GM12878 (cell line): ENCODE results near the gene SFXN5. TPM values are rescaled to one million over a fixed set of nuclear protein-coding genes. Genes with fewer than 3 reads are reported as not detected.

ENCODE experiments used
- ATAC-seq: fragments of 200-7000 bp; cut with Tn5 transposase; 3 replicates; pipeline ENCODE4 v1.9.1; 2020; ENCODE audit warnings: mild to moderate bottlenecking, moderate library complexity
- BruUV-seq: library from RNA; stranded (reverse); fragments of 400-500 nt; replicated peaks from 2 replicates; lab custom pipeline; 2021; lab: Mats Ljungman, UMichigan
- CTCF ChIA-PET: fragments of 300-600 bp; sonication (Branson Sonifier 250); formaldehyde crosslinking; extraction: SDS; loops from one replicate; lab custom pipeline; 2021; ENCODE audit warnings: inconsistent platforms; lab: Yijun Ruan, JAX
- POLR2A ChIA-PET: fragments of 350-600 bp; formaldehyde crosslinking; extraction: SDS; loops from one replicate; lab custom pipeline; 2021; ENCODE audit warnings: inconsistent platforms; lab: Charles Lee
- RAD21 ChIA-PET: fragments of 300-600 bp; sonication (Branson Sonifier 250); formaldehyde crosslinking; loops from one replicate; lab custom pipeline; 2023; ENCODE audit warnings: antibody characterized with exemption; ENCODE audit not compliant: unreplicated experiment; lab: Charles Lee
- SMC1A ChIA-PET: fragments of 300-600 bp; sonication (Branson Sonifier 250); formaldehyde crosslinking; loops from one replicate; lab custom pipeline; 2023; ENCODE audit not compliant: unreplicated experiment, uncharacterized antibody; lab: Charles Lee
- DNase-seq: peaks from one replicate; pipeline ENCODE4 v3.0.0-alpha.2; 2011; ENCODE audit warnings: low read depth, low spot score
- FAIRE-seq: peaks from 3 replicates; lab custom pipeline; 2011; peaks lifted over from hg19 to GRCh38; lab: Jason Lieb, UNC
- H2AFZ ChIP-seq: 2 replicates; pipeline ENCODE4 v1.6.0; 2011; ENCODE audit warnings: low read depth, low read length, control low read depth; ENCODE audit not compliant: control insufficient read depth
- H3K27ac ChIP-seq: 2 replicates; pipeline ENCODE4 v1.5.1; 2011; ENCODE audit warnings: control low read depth; ENCODE audit not compliant: control insufficient read depth, insufficient read depth
- H3K27me3 ChIP-seq, 2 experiments: replicated peaks in 1 of 2; 2 replicates each; pipeline versions ENCODE4 v1.6.0 to v1.6.1; 2011; ENCODE audit warnings: low read length in 1 of 2; ENCODE audit not compliant: control insufficient read depth in 2 of 2, insufficient read depth in 2 of 2
- H3K36me3 ChIP-seq, 2 experiments: 2 replicates each; pipeline ENCODE4 v1.5.1; 2011; ENCODE audit warnings: low read length in 1 of 2; ENCODE audit not compliant: control insufficient read depth in 2 of 2, insufficient read depth in 2 of 2
- H3K4me1 ChIP-seq: 2 replicates; pipeline ENCODE4 v1.6.1; 2011; ENCODE audit warnings: mild to moderate bottlenecking, low read length, moderate library complexity, mixed read lengths; ENCODE audit not compliant: control insufficient read depth, insufficient read depth
- H3K4me2 ChIP-seq: 2 replicates; pipeline ENCODE4 v1.6.0; 2011; ENCODE audit warnings: control low read depth; ENCODE audit not compliant: control insufficient read depth, insufficient read depth
- H3K4me3 ChIP-seq: fragments of 200-600 bp; sonication (generic); 2 replicates; pipeline ENCODE4 v1.5.1; 2016
- H3K79me2 ChIP-seq: 2 replicates; pipeline ENCODE4 v1.6.0; 2011; ENCODE audit warnings: low read length; ENCODE audit not compliant: control insufficient read depth, insufficient read depth
- H3K9ac ChIP-seq: 2 replicates; pipeline ENCODE4 v1.8.0; 2011; ENCODE audit warnings: low read length, control low read depth, mixed read lengths; ENCODE audit not compliant: control insufficient read depth, insufficient read depth
- H3K9me3 ChIP-seq: replicated peaks from 3 replicates; pipeline ENCODE4 v1.5.1; 2011; ENCODE audit warnings: mild to moderate bottlenecking, low read length; ENCODE audit not compliant: control insufficient read depth, insufficient read depth
- H4K20me1 ChIP-seq: 2 replicates; pipeline ENCODE4 v1.6.0; 2011; ENCODE audit not compliant: control insufficient read depth, insufficient read depth
- SMARCA5 ChIP-seq: fragments of 450-650 bp; IDR thresholded peaks from 2 replicates; pipeline ENCODE4 v1.6.1; 2017; ENCODE audit warnings: mild to moderate bottlenecking
- WGBS: methylation state at CpG from one replicate; pipeline ENCODE4 v1.1.6; 2016; ENCODE audit warnings: low lambda C conversion rate; ENCODE audit not compliant: insufficient replicate concordance, insufficient coverage; ENCODE audit errors: missing lambda C conversion rate; 5-methylcytosine and 5-hydroxymethylcytosine counted together
- in situ Hi-C: fragments of 300-500 bp; cut with MboI; formaldehyde crosslinking; loops from 9 replicates; pipeline ENCODE4 v1.14.3; 2018; ENCODE audit warnings: mixed read lengths
- intact Hi-C: fragments of 100-400 bp; cut with micrococcal nuclease; formaldehyde crosslinking; loops from one replicate; pipeline ENCODE4 v1.14.2; 2022; ENCODE audit not compliant: unreplicated experiment
- polyA plus RNA-seq, 11 experiments: library from polyadenylated mRNA; depleted of rRNA in 4 of 11; unstranded in 6 of 11; stranded (reverse) in 5 of 11; fragments of >200 nt; fragmentation: Nextera tagmentation in 4 of 11; fragmentation: Illumina TruSeq in 1 of 11; extraction: Ambion mirVana in 4 of 11; extraction: Trizol in 1 of 11; gene quantifications; 1 replicate in 1 of 11; 2 replicates in 10 of 11; pipeline versions ENCODE4 v1.2.1 to v1.2.3, GENCODE V29; 2011 to 2016; ENCODE audit warnings: inconsistent platforms in 2 of 11, missing spikeins in 2 of 11, low read depth in 1 of 11
- total RNA-seq, 4 experiments: library from RNA; depleted of rRNA in 3 of 4; stranded (reverse); fragments of >200 nt in 3 of 4; fragmentation: Illumina TruSeq in 1 of 4; extraction: Trizol in 1 of 4; gene quantifications; 2 replicates each; pipeline versions ENCODE4 v1.2.1 to v1.2.3, GENCODE V29; 2013 to 2021
- TF ChIP-seq, protein P1 (sequence below): IDR thresholded peaks from 2 replicates; pipeline ENCODE4 v1.6.1; 2012; ENCODE audit warnings: improper control_type of control experiment, low read depth, low read length; ENCODE audit not compliant: insufficient replicate concordance

The SFXN5 gene
- total and polyA plus RNA-seq, 10 of the 15 experiments (the other 5 are each of a cell fraction or from before 2014, with no cell fraction given) = 3.3 to 15.9 (median 11.2) TPM

DNA sequence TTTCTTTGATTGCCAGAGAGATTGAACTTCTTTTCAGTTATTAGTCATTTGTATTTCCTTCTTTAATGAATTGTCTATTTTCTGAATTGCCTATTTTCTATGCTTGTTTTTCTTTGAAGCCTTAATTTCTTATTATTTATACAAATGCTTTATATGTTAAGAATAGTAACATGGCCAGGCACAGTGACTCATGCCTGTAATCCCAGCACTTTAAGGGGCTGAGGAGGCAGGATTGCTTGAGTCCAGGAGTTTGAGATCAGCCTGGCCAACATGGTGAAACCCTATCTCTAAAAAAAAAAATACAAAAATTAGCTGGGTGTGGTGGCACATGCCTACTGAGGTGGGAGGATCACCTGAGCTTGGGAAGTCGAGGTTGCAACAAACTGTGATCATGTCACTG, 45.9 kb upstream of the SFXN5 start:
- FAIRE-seq (no peak), DNase-seq (no peak), ATAC-seq (no peak)
- intact Hi-C loops = no loop called here
- RAD21 ChIA-PET = no interaction called here
- no peak for TF ChIP-seq SMARCA5
- TF ChIP-seq, protein P1, sequence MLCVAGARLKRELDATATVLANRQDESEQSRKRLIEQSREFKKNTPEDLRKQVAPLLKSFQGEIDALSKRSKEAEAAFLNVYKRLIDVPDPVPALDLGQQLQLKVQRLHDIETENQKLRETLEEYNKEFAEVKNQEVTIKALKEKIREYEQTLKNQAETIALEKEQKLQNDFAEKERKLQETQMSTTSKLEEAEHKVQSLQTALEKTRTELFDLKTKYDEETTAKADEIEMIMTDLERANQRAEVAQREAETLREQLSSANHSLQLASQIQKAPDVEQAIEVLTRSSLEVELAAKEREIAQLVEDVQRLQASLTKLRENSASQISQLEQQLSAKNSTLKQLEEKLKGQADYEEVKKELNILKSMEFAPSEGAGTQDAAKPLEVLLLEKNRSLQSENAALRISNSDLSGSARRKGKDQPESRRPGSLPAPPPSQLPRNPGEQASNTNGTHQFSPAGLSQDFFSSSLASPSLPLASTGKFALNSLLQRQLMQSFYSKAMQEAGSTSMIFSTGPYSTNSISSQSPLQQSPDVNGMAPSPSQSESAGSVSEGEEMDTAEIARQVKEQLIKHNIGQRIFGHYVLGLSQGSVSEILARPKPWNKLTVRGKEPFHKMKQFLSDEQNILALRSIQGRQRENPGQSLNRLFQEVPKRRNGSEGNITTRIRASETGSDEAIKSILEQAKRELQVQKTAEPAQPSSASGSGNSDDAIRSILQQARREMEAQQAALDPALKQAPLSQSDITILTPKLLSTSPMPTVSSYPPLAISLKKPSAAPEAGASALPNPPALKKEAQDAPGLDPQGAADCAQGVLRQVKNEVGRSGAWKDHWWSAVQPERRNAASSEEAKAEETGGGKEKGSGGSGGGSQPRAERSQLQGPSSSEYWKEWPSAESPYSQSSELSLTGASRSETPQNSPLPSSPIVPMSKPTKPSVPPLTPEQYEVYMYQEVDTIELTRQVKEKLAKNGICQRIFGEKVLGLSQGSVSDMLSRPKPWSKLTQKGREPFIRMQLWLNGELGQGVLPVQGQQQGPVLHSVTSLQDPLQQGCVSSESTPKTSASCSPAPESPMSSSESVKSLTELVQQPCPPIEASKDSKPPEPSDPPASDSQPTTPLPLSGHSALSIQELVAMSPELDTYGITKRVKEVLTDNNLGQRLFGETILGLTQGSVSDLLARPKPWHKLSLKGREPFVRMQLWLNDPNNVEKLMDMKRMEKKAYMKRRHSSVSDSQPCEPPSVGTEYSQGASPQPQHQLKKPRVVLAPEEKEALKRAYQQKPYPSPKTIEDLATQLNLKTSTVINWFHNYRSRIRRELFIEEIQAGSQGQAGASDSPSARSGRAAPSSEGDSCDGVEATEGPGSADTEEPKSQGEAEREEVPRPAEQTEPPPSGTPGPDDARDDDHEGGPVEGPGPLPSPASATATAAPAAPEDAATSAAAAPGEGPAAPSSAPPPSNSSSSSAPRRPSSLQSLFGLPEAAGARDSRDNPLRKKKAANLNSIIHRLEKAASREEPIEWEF = no peak
- Histone ChIP-seq H4K20me1 (no peaks in the 10 kb centered on the region), H3K9ac (no peak overlapping the region), H3K9me3 (no peaks in the 10 kb centered on the region), H3K79me2 (no peaks in the 10 kb centered on the region), H3K27ac (no peak overlapping the region), H3K4me3 (no peak overlapping the region), H3K4me2 (no peak overlapping the region), H2AFZ (no peak overlapping the region), H3K36me3 (no peaks in the 10 kb centered on the region), H3K27me3 (peaks cover 0 to 6% of the 10 kb centered on the region in 2 experiments; a peak in 3 of 4 replicates), H3K4me1 (no peaks in the 10 kb centered on the region)
- WGBS = 0% methylated on average over 1 of the region's 1 CpG
- SMC1A ChIA-PET = no interaction called here
- POLR2A ChIA-PET = no interaction called here
- in situ Hi-C loops = no loop called here
- CTCF ChIA-PET = interaction anchor here (0.7 kb wide), 1 partner anchor 122 kb away, joined by 3 read pairs; no protein-coding TSS in a partner anchor
- BruUV-seq = no TSS peak
